ENCODE measurements around the gene GNG12.

GNG12 gene

GRCh38 chr1:67863637-67864036 lies 30.4 kb upstream of the GNG12 start:
- no peak for TF ChIP-seq CTCF (conservative IDR thresholded peaks at IDR 0.05)
- no peak for TF ChIP-seq ZFX (IDR thresholded peaks at IDR 0.05)

GRCh38 chr1:67862685-67863084 lies 29.4 kb upstream of the GNG12 start:
- no peak overlapping the region for H3K27ac ChIP-seq

More at GRCh38 chr1:67863637-67864036, 30.4 kb upstream of the GNG12 start:
- H3K27ac ChIP-seq, result no peak overlapping the region

DNA sequence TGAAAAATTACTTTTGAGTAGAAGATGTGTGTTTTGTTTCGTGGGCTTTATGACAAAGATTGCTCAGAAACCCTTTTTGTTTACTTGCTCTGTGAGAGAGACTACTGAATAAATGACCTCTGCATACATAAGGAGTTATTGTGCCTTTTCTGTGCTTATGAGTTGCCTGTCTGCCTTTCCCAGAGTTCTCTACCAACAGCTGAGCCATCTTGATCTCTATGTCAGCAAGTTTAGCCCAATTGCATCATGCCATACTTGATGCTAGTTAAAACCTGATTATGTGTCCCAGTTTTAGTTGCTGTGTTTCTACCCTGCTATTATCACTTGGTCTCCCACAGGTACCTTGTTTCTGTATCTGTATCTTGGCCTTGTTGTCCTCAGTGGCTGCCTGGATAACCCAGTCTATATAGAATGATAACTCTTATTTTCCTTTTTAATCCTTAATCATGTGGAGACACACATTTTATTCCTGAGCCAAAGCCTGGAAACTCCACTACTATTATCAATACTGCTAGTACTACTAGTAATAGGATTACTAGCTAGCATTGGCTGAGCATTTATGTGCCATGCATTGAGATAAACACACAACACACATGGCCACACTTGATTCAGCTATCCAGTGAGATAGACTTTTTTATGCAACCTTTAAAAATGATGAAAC lies 28.7 kb upstream of the GNG12 start:
- no peak for TF ChIP-seq ZFX (IDR thresholded peaks at IDR 0.05)
- no peak for TF ChIP-seq CTCF (conservative IDR thresholded peaks at IDR 0.05)
- H3K27ac ChIP-seq, result no peak overlapping the region

More at GRCh38 chr1:67862685-67863084, 29.4 kb upstream of the GNG12 start:
- TF ChIP-seq CTCF (conservative IDR thresholded peaks at IDR 0.05) (no peak), ZFX (IDR thresholded peaks at IDR 0.05) (no peak)

DNA sequence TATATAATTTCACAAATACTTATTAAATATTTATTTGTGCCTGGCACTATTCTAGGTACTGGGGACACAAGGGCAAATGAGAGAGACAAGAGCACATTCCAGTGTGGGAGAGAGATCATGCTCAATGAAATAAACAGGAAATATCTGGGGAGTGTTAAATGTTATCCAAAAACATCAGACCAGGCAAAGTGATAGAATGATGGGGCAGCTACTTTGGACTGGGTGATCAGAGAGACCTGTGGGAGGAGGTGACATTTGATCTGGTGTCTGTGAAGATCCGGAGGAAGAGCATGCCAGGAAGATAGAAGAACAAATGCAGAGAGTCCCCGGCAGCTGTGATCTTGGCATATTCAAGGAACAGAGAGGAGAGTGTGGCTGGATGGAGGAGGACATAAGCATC lies 27.5 kb upstream of the GNG12 start:
- no peak overlapping the region for H3K27ac ChIP-seq
- TF ChIP-seq CTCF (conservative IDR thresholded peaks at IDR 0.05), result no peak

DNA sequence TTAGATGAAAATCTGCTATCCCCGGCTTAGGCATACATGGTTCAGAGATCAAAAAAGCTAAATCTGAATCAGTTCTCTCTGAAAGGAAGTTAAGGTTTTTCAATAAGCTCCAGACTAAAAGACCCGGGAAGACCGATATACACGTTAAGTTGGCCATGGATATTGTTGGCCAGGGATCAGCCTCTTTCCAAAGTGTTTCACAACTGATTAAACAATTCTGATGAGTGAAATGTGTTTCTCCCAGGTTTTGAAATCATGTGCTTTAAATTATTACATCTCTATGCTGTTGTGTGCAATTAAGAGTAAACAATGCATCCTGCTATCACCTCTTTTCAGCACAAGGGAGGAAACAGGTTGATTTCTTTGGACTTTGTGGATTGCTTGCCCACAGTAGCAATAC lies 23.7 kb upstream of the GNG12 start:
- TF ChIP-seq CTCF (conservative IDR thresholded peaks at IDR 0.05) (no peak), ZFX (IDR thresholded peaks at IDR 0.05) (no peak)
- no peak overlapping the region for H3K27ac ChIP-seq

- no peak overlapping the region for H3K27ac ChIP-seq
- no peak for TF ChIP-seq ZFX (IDR thresholded peaks at IDR 0.05)
Measured at GRCh38 chr1:67855961-67856360, 22.7 kb upstream of the GNG12 start.

- TF ChIP-seq ZFX (IDR thresholded peaks at IDR 0.05), result no peak
- no peak for TF ChIP-seq CTCF (conservative IDR thresholded peaks at IDR 0.05)
- H3K27ac ChIP-seq, result no peak overlapping the region
Measured at GRCh38 chr1:67855444-67855843, 22.2 kb upstream of the GNG12 start.

GRCh38 chr1:67853704-67854103 lies 20.4 kb upstream of the GNG12 start:
- no peak overlapping the region for H3K27ac ChIP-seq
- TF ChIP-seq CTCF (conservative IDR thresholded peaks at IDR 0.05) (peak; percentile 85), ZFX (IDR thresholded peaks at IDR 0.05) (no peak)

Data from C4-2B (cell line).